HG02763 (cell line): Measurements from ENCODE around the gene AKR1B15.
A peak's percentile ranks its signal among the peaks of the same experiment; 100 is the strongest.
"Not testable (repeated sequence)": the region's sequence is repeated elsewhere in the genome, so short reads cannot be mapped to it uniquely, and the experiment has no call there.

Source experiments
- ATAC-seq: cut with Tn5 transposase; IDR thresholded peaks from one replicate; pipeline ENCODE4 v1.9.1; 2021; ENCODE audit warnings: mild to moderate bottlenecking, moderate library complexity; ENCODE audit not compliant: unreplicated experiment

The AKR1B15 gene

GRCh38 chr7:134558370-134558769, 9.5 kb downstream of the AKR1B15 start:
- no peak for ATAC-seq

- ATAC-seq: not testable (repeated sequence)
These were observed 12.7 kb downstream of the AKR1B15 start for GRCh38 chr7:134561616-134562015.

- ATAC-seq: no peak
These were observed 13.2 kb downstream of the AKR1B15 start for GRCh38 chr7:134562136-134562535.

GRCh38 chr7:134563398-134563749, 14.5 kb downstream of the AKR1B15 start:
- not testable (repeated sequence) for ATAC-seq

GRCh38 chr7:134565643-134566136, 16.8 kb downstream of the AKR1B15 start:
- ATAC-seq: no peak

GRCh38 chr7:134567368-134567767, 18.5 kb downstream of the AKR1B15 start:
- no peak for ATAC-seq

GRCh38 chr7:134569962-134570361, 21.1 kb downstream of the AKR1B15 start:
- ATAC-seq: not testable (repeated sequence)

GRCh38 chr7:134571101-134571500, 22.2 kb downstream of the AKR1B15 start:
- ATAC-seq: no peak

- ATAC-seq: no peak
These were observed 23.0 kb downstream of the AKR1B15 start for GRCh38 chr7:134571746-134572461.

- no peak for ATAC-seq
These were observed 25.4 kb downstream of the AKR1B15 start for GRCh38 chr7:134574322-134574721.

- no peak for ATAC-seq
These were observed 35.4 kb downstream of the AKR1B15 start for GRCh38 chr7:134584290-134584689.

- ATAC-seq: no peak
These were observed 37.0 kb downstream of the AKR1B15 start for GRCh38 chr7:134585897-134586296.

GRCh38 chr7:134587750-134588149, 38.8 kb downstream of the AKR1B15 start:
- ATAC-seq: no peak

- ATAC-seq: no peak
These were observed 40.6 kb downstream of the AKR1B15 start for GRCh38 chr7:134589491-134589941.

GRCh38 chr7:134593530-134594392, 44.9 kb downstream of the AKR1B15 start:
- ATAC-seq: no peak

GRCh38 chr7:134594877-134595276, 46.0 kb downstream of the AKR1B15 start:
- ATAC-seq: no peak

- no peak for ATAC-seq
These were observed 50.5 kb downstream of the AKR1B15 start for GRCh38 chr7:134599371-134599770.

- no peak for ATAC-seq
These were observed 52.5 kb downstream of the AKR1B15 start for GRCh38 chr7:134601459-134601858.

GRCh38 chr7:134602881-134603451, 54.1 kb downstream of the AKR1B15 start:
- no peak for ATAC-seq

- peak; percentile 83 for ATAC-seq
These were observed 57.3 kb downstream of the AKR1B15 start for GRCh38 chr7:134605978-134606923.
